Thyroid gland (tissue), 4 donors: Measurements from ENCODE around the gene OTULINL. TPM values are rescaled to one million over a fixed set of nuclear protein-coding genes. Genes with fewer than 3 reads are reported as not detected.

Experiments
- DNase-seq, 2 donors: peaks; one replicate each; pipeline ENCODE4 v3.0.0-alpha.2; 2019
- H3K27ac ChIP-seq, 3 donors: fragments of 200-600 bp; sonication (generic); 1 replicate in 2 of 3; 2 replicates in 1 of 3; pipeline ENCODE4 v1.5.1; 2016 to 2019; ENCODE audit warnings: mild to moderate bottlenecking in 1 of 3, moderate library complexity in 1 of 3
- H3K27me3 ChIP-seq: fragments of 200-600 bp; sonication (generic); one replicate; pipeline ENCODE4 v1.5.1; 2019
- H3K36me3 ChIP-seq, 2 donors: fragments of 200-600 bp; sonication (generic); one replicate each; pipeline ENCODE4 v1.5.1; 2016 to 2019
- H3K4me1 ChIP-seq, 2 donors: fragments of 200-600 bp; sonication (generic); one replicate each; pipeline ENCODE4 v1.5.1; 2017 to 2019
- H3K4me3 ChIP-seq, 3 donors: fragments of 200-600 bp; sonication (generic); replicated peaks in 1 of 3; 1 replicate in 2 of 3; 2 replicates in 1 of 3; pipeline ENCODE4 v1.5.1; 2016; ENCODE audit warnings: mild to moderate bottlenecking in 1 of 3
- H3K9me3 ChIP-seq: fragments of 200-600 bp; sonication (generic); one replicate; pipeline ENCODE4 v1.5.1; 2017
- CTCF ChIP-seq, 6 experiments: fragments of 200-600 bp in 3 of 6; fragments of 450-650 bp in 3 of 6; sonication (generic) in 3 of 6; IDR thresholded peaks; one replicate each; pipeline ENCODE4 v1.5.1; 2016 to 2019; ENCODE audit warnings: antibody characterized with exemption in 6 of 6, mild to moderate bottlenecking in 2 of 6, inconsistent platforms in 1 of 6, moderate library complexity in 1 of 6
- POLR2A ChIP-seq, 2 donors: fragments of 450-650 bp; IDR thresholded peaks; one replicate each; pipeline ENCODE4 v1.6.1; 2017; ENCODE audit warnings: antibody characterized with exemption in 2 of 2, mild to moderate bottlenecking in 2 of 2, moderate library complexity in 1 of 2
- WGBS, 2 donors: methylation state at CpG; one replicate each; pipeline ENCODE4 v1.1.5; 2017; 5-methylcytosine and 5-hydroxymethylcytosine counted together
- intact Hi-C: fragments of 100-400 bp; cut with DNase I; formaldehyde crosslinking; loops from one replicate; pipeline ENCODE4 v1.15.1; 2023
- total RNA-seq, 4 donors: library from RNA; depleted of rRNA; stranded (reverse); fragments of >200 nt; gene quantifications; one replicate each; pipeline ENCODE4 v1.2.3, GENCODE V29; 2016

Gene OTULINL
- total RNA-seq, 4 donors from 2014 or later: 6.0 to 10.5 (median 6.9) TPM

- WGBS, 2 donors: 58 to 75% methylated on average over 10 of the region's 10 CpGs
- intact Hi-C loops: loop anchor here (10.0 kb wide), 2 partner anchors 236 to 286 kb away; no protein-coding TSS in a partner anchor
- DNase-seq: no peak
- Histone ChIP-seq H3K27ac (no peak overlapping the region), H3K9me3 (no peaks in the 10 kb centered on the region), H3K36me3 (no peaks in the 10 kb centered on the region), H3K27me3 (no peaks in the 10 kb centered on the region), H3K4me1 (no peaks in the 10 kb centered on the region), H3K4me3 (no peak overlapping the region)
- TF ChIP-seq POLR2A (IDR thresholded peaks at IDR 0.05): no peak
- no peak for TF ChIP-seq CTCF (IDR thresholded peaks at IDR 0.05)
These were observed 59.2 kb downstream of the OTULINL start for GRCh38 chr5:14640765-14641164.

- no peak for DNase-seq
- no peak overlapping the region for H3K27ac ChIP-seq
- WGBS, 2 donors: 75 to 82% methylated on average over 1 of the region's 1 CpG
- no peaks in the 10 kb centered on the region for H3K4me1 ChIP-seq
- H3K27me3 ChIP-seq: no peaks in the 10 kb centered on the region
- intact Hi-C loops: loop anchor here (10.0 kb wide), 2 partner anchors 240 to 290 kb away; no protein-coding TSS in a partner anchor
- no peak overlapping the region for H3K4me3 ChIP-seq
- H3K9me3 ChIP-seq: no peaks in the 10 kb centered on the region
- no peak for TF ChIP-seq CTCF (IDR thresholded peaks at IDR 0.05)
- no peak for TF ChIP-seq POLR2A (IDR thresholded peaks at IDR 0.05)
- no peaks in the 10 kb centered on the region for H3K36me3 ChIP-seq
These were observed 63.1 kb downstream of the OTULINL start for GRCh38 chr5:14644623-14645237.

- Histone ChIP-seq H3K27ac (no peak overlapping the region), H3K36me3 (no peaks in the 10 kb centered on the region), H3K27me3 (no peaks in the 10 kb centered on the region), H3K4me3 (no peak overlapping the region), H3K4me1 (no peaks in the 10 kb centered on the region), H3K9me3 (no peaks in the 10 kb centered on the region)
- WGBS, 2 donors: 77 to 84% methylated on average over 3 of the region's 3 CpGs
- intact Hi-C loops: no loop called here
- no peak for TF ChIP-seq POLR2A (IDR thresholded peaks at IDR 0.05)
- no peak for TF ChIP-seq CTCF (IDR thresholded peaks at IDR 0.05)
- no peak for DNase-seq
These were observed 68.5 kb downstream of the OTULINL start for GRCh38 chr5:14650052-14650451.

GRCh38 chr5:14655146-14655741 is 73.7 kb downstream of the OTULINL start:
- intact Hi-C loops: no loop called here
- no peaks in the 10 kb centered on the region for H3K27me3 ChIP-seq
- H3K36me3 ChIP-seq: no peaks in the 10 kb centered on the region
- no peaks in the 10 kb centered on the region for H3K9me3 ChIP-seq
- no peak for DNase-seq
- no peak overlapping the region for H3K4me3 ChIP-seq
- no peak overlapping the region for H3K27ac ChIP-seq
- TF ChIP-seq POLR2A (IDR thresholded peaks at IDR 0.05) (no peak), CTCF (IDR thresholded peaks at IDR 0.05) (no peak)
- 61 to 64% methylated on average over 4 of the region's 4 CpGs for WGBS, 2 donors
- H3K4me1 ChIP-seq: no peaks in the 10 kb centered on the region

GRCh38 chr5:14656898-14657297 is 75.3 kb downstream of the OTULINL start:
- H3K4me1 ChIP-seq: no peaks in the 10 kb centered on the region
- TF ChIP-seq POLR2A (IDR thresholded peaks at IDR 0.05): no peak
- no peak for TF ChIP-seq CTCF (IDR thresholded peaks at IDR 0.05)
- no peaks in the 10 kb centered on the region for H3K9me3 ChIP-seq

More at GRCh38 chr5:14656898-14657297, 75.3 kb downstream of the OTULINL start:
- H3K27ac ChIP-seq: no peak overlapping the region
- intact Hi-C loops: no loop called here
- DNase-seq: no peak
- no peaks in the 10 kb centered on the region for H3K36me3 ChIP-seq
- WGBS, 2 donors: 42 to 44% methylated on average over 2 of the region's 2 CpGs
- H3K27me3 ChIP-seq: no peaks in the 10 kb centered on the region
- no peak overlapping the region for H3K4me3 ChIP-seq
